ENCODE data around the gene FUBP3.

FUBP3 gene

GRCh38 chr9:130626249-130626996, 47.0 kb downstream of the FUBP3 start:
- Histone ChIP-seq H3K4me3 (replicated peaks; ENCODE audit: insufficient read depth, low read length) (no peak overlapping the region), H3K27me3 (ENCODE audit: insufficient read depth, poor library complexity, severe bottlenecking) (no peaks in the 10 kb centered on the region), H3K27ac (replicated peaks) (no peak overlapping the region)
- no peak for TF ChIP-seq GABPA (IDR thresholded peaks at IDR 0.05; ENCODE audit: low read depth)
- TF ChIP-seq REST (IDR thresholded peaks at IDR 0.05; ENCODE audit: insufficient replicate concordance, low read depth): no peak
- TF ChIP-seq POLR2AphosphoS5 (IDR thresholded peaks at IDR 0.05; ENCODE audit: low read depth): no peak
- TF ChIP-seq, protein P1, sequence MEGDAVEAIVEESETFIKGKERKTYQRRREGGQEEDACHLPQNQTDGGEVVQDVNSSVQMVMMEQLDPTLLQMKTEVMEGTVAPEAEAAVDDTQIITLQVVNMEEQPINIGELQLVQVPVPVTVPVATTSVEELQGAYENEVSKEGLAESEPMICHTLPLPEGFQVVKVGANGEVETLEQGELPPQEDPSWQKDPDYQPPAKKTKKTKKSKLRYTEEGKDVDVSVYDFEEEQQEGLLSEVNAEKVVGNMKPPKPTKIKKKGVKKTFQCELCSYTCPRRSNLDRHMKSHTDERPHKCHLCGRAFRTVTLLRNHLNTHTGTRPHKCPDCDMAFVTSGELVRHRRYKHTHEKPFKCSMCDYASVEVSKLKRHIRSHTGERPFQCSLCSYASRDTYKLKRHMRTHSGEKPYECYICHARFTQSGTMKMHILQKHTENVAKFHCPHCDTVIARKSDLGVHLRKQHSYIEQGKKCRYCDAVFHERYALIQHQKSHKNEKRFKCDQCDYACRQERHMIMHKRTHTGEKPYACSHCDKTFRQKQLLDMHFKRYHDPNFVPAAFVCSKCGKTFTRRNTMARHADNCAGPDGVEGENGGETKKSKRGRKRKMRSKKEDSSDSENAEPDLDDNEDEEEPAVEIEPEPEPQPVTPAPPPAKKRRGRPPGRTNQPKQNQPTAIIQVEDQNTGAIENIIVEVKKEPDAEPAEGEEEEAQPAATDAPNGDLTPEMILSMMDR (IDR thresholded peaks at IDR 0.05; ENCODE audit: insufficient read depth, low read length): no peak
- TF ChIP-seq SPI1 (IDR thresholded peaks at IDR 0.05; ENCODE audit: borderline replicate concordance, low read depth): no peak
- no peak for DNase-seq (ENCODE audit: low read depth in 1 of 2, low spot score in 1 of 2)

DNA sequence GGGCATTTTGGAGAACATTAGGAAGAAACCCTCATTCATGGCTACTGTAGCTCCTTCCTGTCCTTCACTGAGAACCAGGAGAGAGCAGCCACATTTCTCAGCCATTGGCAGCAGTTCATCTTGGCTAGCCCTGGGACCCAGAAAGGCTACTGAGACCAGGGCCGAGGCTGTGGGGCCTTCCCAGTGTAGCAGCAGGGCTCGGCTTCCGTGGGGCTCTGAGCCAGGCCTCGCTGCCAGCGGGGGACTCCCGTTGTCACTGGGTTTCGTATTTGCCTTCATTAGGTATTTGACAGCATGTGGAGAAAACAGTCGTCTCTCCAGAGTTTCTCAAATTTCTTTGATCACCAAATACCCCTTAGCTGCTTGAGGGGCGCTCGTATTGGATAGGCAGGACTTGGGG, 47.7 kb downstream of the FUBP3 start:
- Histone ChIP-seq H3K4me3 (replicated peaks; ENCODE audit: insufficient read depth, low read length) (no peak overlapping the region), H3K27me3 (ENCODE audit: insufficient read depth, poor library complexity, severe bottlenecking) (no peaks in the 10 kb centered on the region), H3K27ac (replicated peaks) (no peak overlapping the region)
- DNase-seq (ENCODE audit: low read depth in 1 of 2, low spot score in 1 of 2): no peak
- TF ChIP-seq POLR2AphosphoS5 (IDR thresholded peaks at IDR 0.05; ENCODE audit: low read depth) (no peak), REST (IDR thresholded peaks at IDR 0.05; ENCODE audit: insufficient replicate concordance, low read depth) (no peak), SPI1 (IDR thresholded peaks at IDR 0.05; ENCODE audit: borderline replicate concordance, low read depth) (no peak), GABPA (IDR thresholded peaks at IDR 0.05; ENCODE audit: low read depth) (no peak)
- TF ChIP-seq, protein P1 (IDR thresholded peaks at IDR 0.05; ENCODE audit: insufficient read depth, low read length): no peak

- no peaks in the 10 kb centered on the region for H3K27me3 ChIP-seq (ENCODE audit: insufficient read depth, poor library complexity, severe bottlenecking)
- TF ChIP-seq POLR2AphosphoS5 (IDR thresholded peaks at IDR 0.05; ENCODE audit: low read depth) (no peak), GABPA (IDR thresholded peaks at IDR 0.05; ENCODE audit: low read depth) (no peak), SPI1 (IDR thresholded peaks at IDR 0.05; ENCODE audit: borderline replicate concordance, low read depth) (no peak), REST (IDR thresholded peaks at IDR 0.05; ENCODE audit: insufficient replicate concordance, low read depth) (no peak)
- TF ChIP-seq, protein P1 (IDR thresholded peaks at IDR 0.05; ENCODE audit: insufficient read depth, low read length): no peak
- no peak overlapping the region for H3K27ac ChIP-seq (replicated peaks)
- no peak for DNase-seq (ENCODE audit: low read depth in 1 of 2, low spot score in 1 of 2)
- no peak overlapping the region for H3K4me3 ChIP-seq (replicated peaks; ENCODE audit: insufficient read depth, low read length)
Observed at GRCh38 chr9:130627896-130628792, 48.8 kb downstream of the FUBP3 start.
